Tibial nerve (tissue), 4 donors: ENCODE data around the gene MRTFB.

ENCODE experiments used
- EP300 ChIP-seq, 2 donors: sonication (generic); formaldehyde crosslinking; IDR thresholded peaks; one replicate each; pipeline ENCODE4 v1.6.1; 2017; ENCODE audit warnings: antibody characterized with exemption in 2 of 2, mild to moderate bottlenecking in 1 of 2
- POLR2A ChIP-seq, 2 donors: fragments of 450-650 bp; IDR thresholded peaks; one replicate each; pipeline ENCODE4 v1.6.1; 2017; ENCODE audit warnings: antibody characterized with exemption in 2 of 2, mild to moderate bottlenecking in 2 of 2, moderate library complexity in 2 of 2
- TF ChIP-seq, protein P1 (sequence below), 5 experiments: fragments of 200-600 bp in 3 of 5; fragments of 450-650 bp in 2 of 5; sonication (generic) in 3 of 5; IDR thresholded peaks; one replicate each; pipeline ENCODE4 v1.5.1; 2016 to 2019; ENCODE audit warnings: antibody characterized with exemption in 5 of 5, mild to moderate bottlenecking in 3 of 5, moderate library complexity in 2 of 5

GRCh38 chr16:14109782-14110727 lies 38.9 kb downstream of the MRTFB start:
- TF ChIP-seq, protein P1, sequence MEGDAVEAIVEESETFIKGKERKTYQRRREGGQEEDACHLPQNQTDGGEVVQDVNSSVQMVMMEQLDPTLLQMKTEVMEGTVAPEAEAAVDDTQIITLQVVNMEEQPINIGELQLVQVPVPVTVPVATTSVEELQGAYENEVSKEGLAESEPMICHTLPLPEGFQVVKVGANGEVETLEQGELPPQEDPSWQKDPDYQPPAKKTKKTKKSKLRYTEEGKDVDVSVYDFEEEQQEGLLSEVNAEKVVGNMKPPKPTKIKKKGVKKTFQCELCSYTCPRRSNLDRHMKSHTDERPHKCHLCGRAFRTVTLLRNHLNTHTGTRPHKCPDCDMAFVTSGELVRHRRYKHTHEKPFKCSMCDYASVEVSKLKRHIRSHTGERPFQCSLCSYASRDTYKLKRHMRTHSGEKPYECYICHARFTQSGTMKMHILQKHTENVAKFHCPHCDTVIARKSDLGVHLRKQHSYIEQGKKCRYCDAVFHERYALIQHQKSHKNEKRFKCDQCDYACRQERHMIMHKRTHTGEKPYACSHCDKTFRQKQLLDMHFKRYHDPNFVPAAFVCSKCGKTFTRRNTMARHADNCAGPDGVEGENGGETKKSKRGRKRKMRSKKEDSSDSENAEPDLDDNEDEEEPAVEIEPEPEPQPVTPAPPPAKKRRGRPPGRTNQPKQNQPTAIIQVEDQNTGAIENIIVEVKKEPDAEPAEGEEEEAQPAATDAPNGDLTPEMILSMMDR (IDR thresholded peaks at IDR 0.05): no peak
- TF ChIP-seq POLR2A (IDR thresholded peaks at IDR 0.05) (no peak), EP300 (IDR thresholded peaks at IDR 0.05) (no peak)
